GM21515 (cell line): Measurements from ENCODE around the gene MED25.

Experiments
- ATAC-seq: cut with Tn5 transposase; IDR thresholded peaks from one replicate; pipeline ENCODE4 v1.9.1; 2021; ENCODE audit not compliant: unreplicated experiment

MED25 gene

GRCh38 chr19:49798574-49798973, 19.5 kb upstream of the MED25 start:
- ATAC-seq: no peak

GRCh38 chr19:49799271-49799797, 18.8 kb upstream of the MED25 start:
- ATAC-seq: no peak

DNA sequence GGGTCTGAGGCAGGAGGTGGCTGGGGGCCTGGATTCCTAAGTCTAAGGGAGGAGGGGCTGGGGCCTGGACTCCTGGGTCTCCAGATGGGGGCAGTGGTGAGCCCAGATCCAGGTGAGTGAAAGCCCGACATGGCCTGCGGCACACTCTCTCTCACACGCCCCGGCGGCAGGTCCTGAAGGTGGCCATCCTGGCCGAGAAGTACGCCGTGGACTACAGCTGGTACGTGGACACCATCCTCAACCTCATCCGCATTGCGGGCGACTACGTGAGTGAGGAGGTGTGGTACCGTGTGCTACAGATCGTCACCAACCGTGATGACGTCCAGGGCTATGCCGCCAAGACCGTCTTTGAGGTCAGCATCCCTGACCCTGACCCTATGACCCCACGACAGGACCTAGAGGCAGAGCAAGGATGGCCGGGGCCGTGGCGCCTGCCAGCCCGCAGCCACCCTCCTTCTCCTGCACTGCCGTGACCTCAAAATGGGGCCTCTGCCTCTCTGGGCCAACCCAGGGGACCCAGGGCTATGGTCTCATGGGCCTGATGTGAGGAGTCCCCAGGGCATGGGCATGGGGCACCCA, 18.2 kb upstream of the MED25 start:
- ATAC-seq: no peak

- ATAC-seq: no peak
Measured at GRCh38 chr19:49800771-49801170, 17.3 kb upstream of the MED25 start.

GRCh38 chr19:49801401-49801888, 16.6 kb upstream of the MED25 start:
- ATAC-seq: no peak

- no peak for ATAC-seq
Measured at GRCh38 chr19:49801966-49802661, 16.0 kb upstream of the MED25 start.

GRCh38 chr19:49802836-49803528, 15.1 kb upstream of the MED25 start:
- ATAC-seq: no peak

GRCh38 chr19:49803529-49803856, 14.6 kb upstream of the MED25 start:
- ATAC-seq: no peak

DNA sequence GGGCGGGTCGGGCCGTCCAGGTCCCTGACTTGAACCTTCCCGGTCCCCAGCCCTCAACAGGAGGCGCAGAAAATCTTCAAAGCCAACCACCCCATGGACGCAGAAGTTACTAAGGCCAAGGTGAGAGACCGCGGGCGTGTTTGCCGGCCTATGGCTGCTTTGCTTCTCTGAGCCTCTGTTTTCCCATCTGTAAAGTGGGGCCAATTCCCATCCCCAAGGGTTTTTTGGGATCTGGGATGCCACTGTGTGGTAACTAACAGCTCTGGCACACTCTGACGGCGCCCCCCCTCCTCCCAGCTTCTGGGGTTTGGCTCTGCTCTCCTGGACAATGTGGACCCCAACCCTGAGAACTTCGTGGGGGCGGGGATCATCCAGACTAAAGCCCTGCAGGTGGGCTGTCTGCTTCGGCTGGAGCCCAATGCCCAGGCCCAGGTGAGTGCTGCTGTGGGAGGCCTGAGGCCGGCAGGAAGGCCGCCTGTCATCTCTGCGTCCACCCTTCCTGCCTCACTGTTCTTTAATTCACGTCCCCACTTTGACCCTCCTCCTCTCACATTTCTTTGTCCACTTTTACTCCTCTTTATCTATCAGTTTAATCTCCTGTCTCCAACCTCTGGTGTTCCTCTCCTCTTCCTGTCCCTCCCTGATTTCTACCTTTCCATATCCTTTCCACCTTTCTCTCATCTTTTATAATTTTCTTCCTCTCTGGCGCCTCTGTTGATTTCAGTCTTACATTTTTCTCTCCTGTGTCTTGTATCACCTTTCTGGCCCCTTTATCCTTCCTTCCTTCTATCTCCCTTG, 12.1 kb upstream of the MED25 start:
- ATAC-seq: no peak

- no peak for ATAC-seq
Measured at GRCh38 chr19:49806620-49806959, 11.5 kb upstream of the MED25 start.

- no peak for ATAC-seq
Measured at GRCh38 chr19:49807058-49807903, 10.8 kb upstream of the MED25 start.

GRCh38 chr19:49807904-49808675, 10.0 kb upstream of the MED25 start:
- no peak for ATAC-seq

- ATAC-seq: no peak
Measured at GRCh38 chr19:49808711-49809159, 9.4 kb upstream of the MED25 start.

DNA sequence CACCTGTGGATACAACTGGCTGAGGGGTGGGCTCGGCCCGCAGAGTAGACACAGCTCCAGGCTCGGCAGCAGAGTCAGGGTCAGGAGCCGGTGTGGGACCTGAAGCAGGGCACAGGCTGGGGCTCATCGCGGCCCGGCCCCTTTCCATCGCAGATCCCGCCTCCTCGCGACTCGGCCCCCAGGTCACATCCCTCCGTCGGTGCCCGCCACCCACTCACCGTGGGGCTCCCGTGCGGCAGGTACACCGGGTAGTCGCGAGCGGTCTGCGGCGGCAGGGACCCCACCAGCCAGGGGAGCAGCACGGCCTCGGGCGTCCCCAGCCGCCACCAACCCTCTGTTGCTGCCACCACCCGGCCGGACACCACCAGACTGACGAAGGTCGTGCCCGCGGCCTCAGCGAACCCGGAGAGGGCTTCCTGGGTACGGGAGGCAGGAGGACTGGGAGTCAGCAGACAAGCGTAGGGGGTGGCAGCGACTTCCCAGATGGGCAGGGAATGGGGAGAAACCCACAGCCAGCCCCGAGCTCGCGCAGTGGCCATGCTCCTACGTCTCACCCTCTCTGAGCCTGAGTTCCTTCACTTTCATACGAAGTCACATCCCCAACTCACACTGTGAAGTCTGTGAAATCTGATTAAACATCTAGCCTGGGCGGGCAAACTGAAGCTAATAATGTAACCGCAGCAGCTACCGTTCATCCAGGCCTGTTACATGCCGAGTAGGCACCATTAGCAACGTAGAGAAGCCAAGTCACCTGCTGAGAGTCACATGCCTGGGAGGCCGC, 8.7 kb upstream of the MED25 start:
- ATAC-seq: no peak

DNA sequence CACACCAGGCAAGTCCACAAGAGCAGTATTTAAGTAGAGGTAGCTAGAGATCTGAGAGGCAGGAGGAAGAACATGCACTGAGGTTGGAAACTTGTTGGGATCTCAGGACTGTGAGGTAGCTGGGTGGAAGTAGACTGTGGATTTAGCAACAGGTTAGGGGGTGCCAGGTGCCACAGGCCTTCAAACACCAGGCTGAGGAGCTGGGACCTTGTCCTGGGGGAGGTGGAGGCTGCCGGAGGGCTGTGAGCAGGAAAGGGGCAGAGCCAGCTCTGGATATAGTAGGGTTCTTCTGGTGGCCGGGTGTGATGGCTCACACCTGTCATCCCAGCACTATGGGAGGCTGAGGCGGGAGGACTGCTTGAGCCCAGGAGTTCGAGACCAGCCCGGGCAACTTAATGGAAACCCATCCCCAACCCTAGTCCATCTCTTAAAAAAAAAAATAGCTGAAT, 8.1 kb upstream of the MED25 start:
- ATAC-seq: no peak

GRCh38 chr19:49811328-49811727, 6.8 kb upstream of the MED25 start:
- no peak for ATAC-seq

DNA sequence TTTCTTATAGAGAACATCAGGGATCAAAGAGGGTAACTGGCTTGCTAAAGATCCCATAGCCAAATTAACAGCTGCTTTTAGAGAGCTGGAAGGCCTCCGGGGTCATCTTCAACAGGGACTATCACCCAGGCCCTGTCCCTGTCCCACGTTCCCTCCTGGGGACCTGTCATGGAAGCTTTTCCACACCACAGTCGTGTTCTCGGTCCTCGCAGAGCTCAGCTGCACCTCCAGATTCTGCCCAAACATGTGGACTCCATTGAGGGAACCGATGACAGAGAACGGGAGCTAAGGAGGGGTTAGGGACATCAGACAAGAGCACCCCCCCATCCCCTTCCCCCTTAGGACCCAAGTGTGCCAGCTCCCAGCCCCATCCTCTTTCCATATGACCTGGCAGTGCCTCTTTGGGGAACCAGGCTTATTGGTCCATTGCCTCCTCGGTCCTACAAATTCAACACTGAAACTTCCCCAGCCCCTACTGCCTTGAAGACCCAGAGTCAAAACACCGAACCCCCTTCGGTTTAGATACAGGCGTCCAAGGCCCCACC, 5.6 kb upstream of the MED25 start:
- no peak for ATAC-seq
